CD4-positive, alpha-beta T cell (primary cell): ENCODE data around the gene ZNF14. TPM values are rescaled to one million over a fixed set of nuclear protein-coding genes. Genes with fewer than 3 reads are reported as not detected.

ENCODE experiments used
- ATAC-seq: fragments of 200-7000 bp; cut with Tn5 transposase; one replicate; pipeline ENCODE4 v1.10.0; 2022; ENCODE audit warnings: mild to moderate bottlenecking; ENCODE audit not compliant: poor library complexity
- CTCF ChIA-PET: fragments of 350-600 bp; sonication (Branson Sonifier 250); formaldehyde crosslinking; loops from one replicate; lab custom pipeline; 2021; ENCODE audit warnings: antibody characterized with exemption, inconsistent platforms; lab: Charles Lee
- POLR2A ChIA-PET: fragments of 350-600 bp; sonication (Branson Sonifier 250); formaldehyde crosslinking; loops from one replicate; lab custom pipeline; 2021; ENCODE audit warnings: antibody characterized with exemption, inconsistent platforms; lab: Charles Lee
- DNase-seq, 14 experiments: peaks; one replicate each; pipeline ENCODE4 v3.0.0-alpha.2; 2013 to 2020; ENCODE audit warnings: mixed read lengths in 2 of 14
- H3K27ac ChIP-seq, 2 donors: one replicate each; pipeline versions ENCODE4 v1.5.1 to v1.7.0; 2013; ENCODE audit warnings: low read length in 2 of 2, low read depth in 1 of 2, mild to moderate bottlenecking in 1 of 2
- H3K27me3 ChIP-seq, 2 experiments: 1 replicate in 1 of 2; 2 replicates in 1 of 2; pipeline versions ENCODE4 v1.6.1 to v1.7.0; 2013; ENCODE audit warnings: low read length in 2 of 2, control low read depth in 1 of 2, mild to moderate bottlenecking in 1 of 2, moderate library complexity in 1 of 2; ENCODE audit not compliant: insufficient read depth in 2 of 2, control insufficient read depth in 1 of 2
- H3K36me3 ChIP-seq: one replicate; pipeline ENCODE4 v1.6.1; 2013; ENCODE audit warnings: low read length, control low read depth; ENCODE audit not compliant: insufficient read depth
- H3K4me1 ChIP-seq: one replicate; pipeline ENCODE4 v1.6.1; 2013; ENCODE audit warnings: low read length, control low read depth; ENCODE audit not compliant: insufficient read depth
- H3K4me3 ChIP-seq: one replicate; pipeline ENCODE4 v1.5.1; 2013; ENCODE audit warnings: mild to moderate bottlenecking, low read length, moderate library complexity
- H3K9me3 ChIP-seq, 2 experiments: 1 replicate in 1 of 2; 2 replicates in 1 of 2; pipeline versions ENCODE4 v1.6.1 to v1.7.0; 2013; ENCODE audit warnings: low read length in 2 of 2, mild to moderate bottlenecking in 2 of 2, control low read depth in 1 of 2, moderate library complexity in 1 of 2; ENCODE audit not compliant: control insufficient read depth in 1 of 2, insufficient read depth in 1 of 2
- H3K27ac Mint-ChIP-seq: one replicate; pipeline ENCODE4 v1.8.0; 2020; ENCODE audit warnings: mixed read lengths
- H3K27me3 Mint-ChIP-seq: one replicate; pipeline ENCODE4 v1.8.0; 2021; ENCODE audit warnings: mixed read lengths
- H3K36me3 Mint-ChIP-seq: one replicate; pipeline ENCODE4 v1.8.0; 2021; ENCODE audit warnings: low read depth, mixed read lengths
- H3K4me1 Mint-ChIP-seq: one replicate; pipeline ENCODE4 v1.8.0; 2021; ENCODE audit warnings: low read depth, mixed read lengths
- H3K4me3 Mint-ChIP-seq: one replicate; pipeline ENCODE4 v1.8.0; 2020; ENCODE audit warnings: mild to moderate bottlenecking, mixed read lengths
- H3K9me3 Mint-ChIP-seq: one replicate; pipeline ENCODE4 v1.8.0; 2020; ENCODE audit warnings: mixed read lengths
- CTCF ChIP-seq: fragments of 200-600 bp; IDR thresholded peaks from one replicate; pipeline ENCODE4 v1.8.0; 2022; ENCODE audit warnings: antibody characterized with exemption, mild to moderate bottlenecking
- intact Hi-C, 2 experiments: fragments of 100-400 bp; cut with DNase I in 1 of 2; cut with micrococcal nuclease in 1 of 2; formaldehyde crosslinking; loops; one replicate each; pipeline versions ENCODE4 v1.15.1 to v1.9.0; 2023 to 2025; cut with DNase I, micrococcal nuclease
- total RNA-seq, 174 experiments: library from RNA in 2 of 174; stranded (reverse) in 2 of 174; gene quantifications; one replicate each; pipeline ENCODE4 v1.2.3 and lab custom pipeline; 2021 to 2026

The ZNF14 gene
- total RNA-seq, 2 experiments from 2014 or later = 36.9 to 37.3 TPM

- no peak overlapping the region for H3K4me3 Mint-ChIP-seq
These were observed 53.5 kb downstream of the ZNF14 start for GRCh38 chr19:19679176-19680073.

GRCh38 chr19:19677579-19677978 is 55.3 kb downstream of the ZNF14 start:
- Histone ChIP-seq H3K4me3 (no peak overlapping the region), H3K27me3 (no peaks in the 10 kb centered on the region), H3K4me1 (peaks cover 19% of the 10 kb centered on the region), H3K27ac (no peak overlapping the region), H3K36me3 (peaks cover 79% of the 10 kb centered on the region), H3K9me3 (peaks cover 74 to 92% of the 10 kb centered on the region in 2 experiments)
- H3K4me1 Mint-ChIP-seq = peaks cover 8% of the 10 kb centered on the region
- ATAC-seq (no peak), DNase-seq (no peak)
- H3K9me3 Mint-ChIP-seq = peaks cover 14% of the 10 kb centered on the region
- H3K27ac Mint-ChIP-seq = peak overlapping the region; percentile 55
- CTCF ChIA-PET = no interaction called here
- TF ChIP-seq CTCF = no peak
- POLR2A ChIA-PET = interaction anchor here (1.0 to 2.3 kb wide), 3 partner anchors 8 to 10 kb away, joined by 3 to 9 read pairs (median 6); partner anchors contain the start of gene ZNF101
- H3K27me3 Mint-ChIP-seq = no peaks in the 10 kb centered on the region
- H3K4me3 Mint-ChIP-seq = no peak overlapping the region
- intact Hi-C loops = loop anchor here in 1 of 2 experiments (2.0 to 10.0 kb wide), 3 partner anchors 35 to 217 kb away; no protein-coding TSS in a partner anchor
- peaks cover 92% of the 10 kb centered on the region for H3K36me3 Mint-ChIP-seq

More at GRCh38 chr19:19679176-19680073, 53.5 kb downstream of the ZNF14 start:
- H3K9me3 Mint-ChIP-seq = peaks cover 20% of the 10 kb centered on the region
- peaks cover 61% of the 10 kb centered on the region for H3K36me3 ChIP-seq
- POLR2A ChIA-PET = interaction anchor here (0.6 to 2.3 kb wide), 4 partner anchors 9 to 171 kb away, joined by 3 to 9 read pairs (median 4); partner anchors contain the start of genes ZNF101 and ZNF506
- peaks cover 75 to 95% of the 10 kb centered on the region in 2 experiments for H3K9me3 ChIP-seq
- no peak overlapping the region for H3K27ac Mint-ChIP-seq
- peaks cover 6% of the 10 kb centered on the region for H3K4me1 Mint-ChIP-seq
- no peaks in the 10 kb centered on the region for H3K27me3 Mint-ChIP-seq
- H3K27ac ChIP-seq = no peak overlapping the region
- peaks cover 92% of the 10 kb centered on the region for H3K36me3 Mint-ChIP-seq
- ATAC-seq (no peak), DNase-seq (no peak)
- H3K27me3 ChIP-seq = no peaks in the 10 kb centered on the region
- no peak overlapping the region for H3K4me3 ChIP-seq
- peaks cover 11% of the 10 kb centered on the region for H3K4me1 ChIP-seq
- intact Hi-C loops = loop anchor here in 1 of 2 experiments (5.0 to 10.0 kb wide), 2 partner anchors 33 to 215 kb away; no protein-coding TSS in a partner anchor
- CTCF ChIA-PET = no interaction called here
- no peak for TF ChIP-seq CTCF

GRCh38 chr19:19674315-19674714 is 58.6 kb downstream of the ZNF14 start:
- peaks cover 9% of the 10 kb centered on the region for H3K9me3 Mint-ChIP-seq
- H3K4me3 Mint-ChIP-seq = peak overlapping the region; percentile 48
- Histone ChIP-seq H3K4me3 (no peak overlapping the region), H3K27ac (no peak overlapping the region), H3K9me3 (peaks cover 70 to 71% of the 10 kb centered on the region in 2 experiments), H3K27me3 (no peaks in the 10 kb centered on the region), H3K36me3 (peaks cover 79% of the 10 kb centered on the region), H3K4me1 (peaks cover 47% of the 10 kb centered on the region)
- ATAC-seq (no peak), DNase-seq (no peak)
- H3K27me3 Mint-ChIP-seq = no peaks in the 10 kb centered on the region
- peaks cover 97% of the 10 kb centered on the region for H3K36me3 Mint-ChIP-seq
- TF ChIP-seq CTCF = no peak
- H3K4me1 Mint-ChIP-seq = peaks cover 29% of the 10 kb centered on the region
- H3K27ac Mint-ChIP-seq = no peak overlapping the region
- ChIA-PET POLR2A (interaction anchor here (1.1 kb wide), 1 partner anchor 15 kb away, joined by 3 read pairs; no protein-coding TSS in a partner anchor), CTCF (no interaction called here)
- intact Hi-C loops = loop anchor here in 1 of 2 experiments (5.0 to 10.0 kb wide), 2 partner anchors 143 to 220 kb away; no protein-coding TSS in a partner anchor
